Fibroblast of the aortic adventitia (primary cell): ENCODE data around the gene GDE1. TPM values are rescaled to one million over a fixed set of nuclear protein-coding genes. Genes with fewer than 3 reads are reported as not detected.

Experiments used
- DNase-seq: peaks from one replicate; pipeline ENCODE4 v3.0.0-alpha.2; 2010; ENCODE audit warnings: low read depth
- H3K4me3 ChIP-seq: 2 replicates; pipeline ENCODE4 v1.5.1; 2011; ENCODE audit warnings: low read depth, mild to moderate bottlenecking, control low read depth, low read length, moderate library complexity
- CTCF ChIP-seq: IDR thresholded peaks from 2 replicates; pipeline ENCODE4 v1.5.1; 2011; ENCODE audit warnings: mild to moderate bottlenecking, low read length, control low read depth, inconsistent platforms; ENCODE audit not compliant: insufficient read depth
- total RNA-seq: library from RNA; depleted of rRNA; stranded (reverse); fragments of >200 nt; gene quantifications from 2 replicates; pipeline ENCODE4 v1.2.3, GENCODE V29; 2012; ENCODE audit warnings: low replicate concordance

The GDE1 gene
- total RNA-seq, 1 donor: 59.9 TPM

GRCh38 chr16:19517424-19518089, 4.3 kb downstream of the GDE1 start:
- H3K4me3 ChIP-seq: no peak overlapping the region
- peak; percentile 22 for DNase-seq
- no peak for TF ChIP-seq CTCF

- DNase-seq: no peak
- no peak overlapping the region for H3K4me3 ChIP-seq
- TF ChIP-seq CTCF: no peak
Observed at GRCh38 chr16:19515757-19516156, 6.1 kb downstream of the GDE1 start.

- no peak overlapping the region for H3K4me3 ChIP-seq
- DNase-seq: no peak
- no peak for TF ChIP-seq CTCF
Observed at GRCh38 chr16:19513377-19514053, 8.4 kb downstream of the GDE1 start.

- no peak overlapping the region for H3K4me3 ChIP-seq
- DNase-seq: no peak
- no peak for TF ChIP-seq CTCF
Observed at GRCh38 chr16:19512297-19512696, 9.6 kb downstream of the GDE1 start.

- no peak overlapping the region for H3K4me3 ChIP-seq
- TF ChIP-seq CTCF: no peak
- no peak for DNase-seq
Observed at GRCh38 chr16:19507867-19508266, 14.0 kb downstream of the GDE1 start.

GRCh38 chr16:19506965-19507364, 14.9 kb downstream of the GDE1 start:
- no peak for TF ChIP-seq CTCF
- DNase-seq: no peak
- no peak overlapping the region for H3K4me3 ChIP-seq
